HepG2 (cell line): ENCODE data around the gene OSBPL8. TPM values are rescaled to one million over a fixed set of nuclear protein-coding genes. Genes with fewer than 3 reads are reported as not detected.

Experiments
- MAFF ChIP-seq: IDR thresholded peaks from 2 replicates; pipeline ENCODE4 v1.6.1; 2011; ENCODE audit warnings: low read depth, low read length, improper control_type of control experiment
- NR1H2 ChIP-seq: sonication (generic); formaldehyde crosslinking; IDR thresholded peaks from 2 replicates; pipeline ENCODE4 v1.8.1; 2022; ENCODE audit warnings: low read depth, missing genetic modification reagents, borderline replicate concordance
- ZNF775 ChIP-seq: sonication (generic); formaldehyde crosslinking; IDR thresholded peaks from 2 replicates; pipeline ENCODE4 v1.4.0; 2020; ENCODE audit warnings: missing genetic modification reagents, mild to moderate bottlenecking, moderate library complexity, borderline replicate concordance
- polyA plus RNA-seq, 8 experiments: library from polyadenylated mRNA; depleted of rRNA in 3 of 8; stranded (reverse) in 7 of 8; unstranded in 1 of 8; fragments of >200 nt; fragmentation: Illumina TruSeq in 4 of 8; extraction: Trizol in 4 of 8; gene quantifications; 2 replicates each; pipeline versions ENCODE4 v1.2.1 to v1.2.3, GENCODE V29; 2011 to 2016; ENCODE audit warnings: low read depth in 4 of 8, missing spikeins in 1 of 8, mixed read lengths in 1 of 8; ENCODE audit not compliant: insufficient read depth in 1 of 8
- total RNA-seq, 5 experiments: library from RNA; depleted of rRNA; stranded (reverse); fragments of >200 nt; fragmentation: Illumina TruSeq; extraction: Trizol; gene quantifications; 2 replicates each; pipeline ENCODE4 v1.2.3, GENCODE V29; 2016; ENCODE audit warnings: low read depth in 1 of 5
- TF ChIP-seq, protein P1 (sequence below): sonication (generic); formaldehyde crosslinking; IDR thresholded peaks from 2 replicates; pipeline ENCODE4 v1.5.0; 2020; ENCODE audit warnings: mild to moderate bottlenecking, missing genetic modification reagents, borderline replicate concordance
- TF ChIP-seq, protein P2 (sequence below): sonication (generic); formaldehyde crosslinking; IDR thresholded peaks from 2 replicates; pipeline ENCODE4 v1.4.0; 2020; ENCODE audit warnings: mild to moderate bottlenecking, missing genetic modification reagents
- TF ChIP-seq, protein P3 (sequence below): sonication (generic); formaldehyde crosslinking; IDR thresholded peaks from 2 replicates; pipeline ENCODE4 v1.4.0; 2020; ENCODE audit warnings: missing genetic modification reagents
- TF ChIP-seq, protein P4 (sequence below): sonication (generic); formaldehyde crosslinking; IDR thresholded peaks from 2 replicates; pipeline ENCODE4 v1.4.0; 2020; ENCODE audit warnings: low read depth, missing genetic modification reagents
- TF ChIP-seq, protein P5 (sequence below): sonication (generic); formaldehyde crosslinking; conservative IDR thresholded peaks from 2 replicates; pipeline ENCODE4 v1.8.0; 2022; ENCODE audit warnings: low read depth, missing genetic modification reagents

OSBPL8 gene
- total and polyA plus RNA-seq, 2 of the 13 experiments (the other 11 are each of a cell fraction or from before 2014, with no cell fraction given) = 11.0 to 33.9 TPM

DNA sequence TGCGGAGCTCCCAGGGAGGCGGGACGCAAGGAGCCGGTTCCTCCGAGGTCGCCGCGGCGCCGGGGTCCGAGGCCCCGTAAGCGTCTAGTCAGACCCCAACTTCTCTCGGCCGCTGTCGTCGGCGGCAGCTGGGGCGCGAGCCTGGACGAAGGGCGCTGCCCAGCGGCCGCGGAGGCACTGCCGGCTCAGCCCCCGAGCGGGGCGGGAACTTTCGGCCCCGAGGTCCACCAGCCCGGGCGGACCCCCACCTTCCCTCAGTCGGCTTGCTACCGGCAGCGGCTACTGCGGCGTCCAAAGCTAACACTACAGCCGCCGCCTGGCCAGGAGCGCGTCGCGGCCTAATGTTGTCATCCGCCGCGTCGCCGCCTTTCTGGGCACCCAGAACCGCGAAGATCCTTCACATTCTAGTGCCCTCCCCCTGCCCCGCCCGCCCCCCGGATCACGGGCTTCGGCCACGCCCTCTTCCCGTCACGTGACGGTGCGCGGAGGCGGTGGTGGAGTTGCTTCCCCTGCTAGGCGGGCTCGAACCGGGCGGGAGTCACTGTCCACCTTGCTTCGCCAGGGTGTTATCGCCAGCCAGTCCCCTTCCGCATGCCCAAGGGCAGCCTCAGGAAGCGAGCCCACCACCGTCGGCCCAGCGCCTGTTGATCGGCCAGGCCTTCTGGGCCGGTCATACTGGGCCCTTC is at the start of gene OSBPL8 (continued):
- TF ChIP-seq, protein P1, sequence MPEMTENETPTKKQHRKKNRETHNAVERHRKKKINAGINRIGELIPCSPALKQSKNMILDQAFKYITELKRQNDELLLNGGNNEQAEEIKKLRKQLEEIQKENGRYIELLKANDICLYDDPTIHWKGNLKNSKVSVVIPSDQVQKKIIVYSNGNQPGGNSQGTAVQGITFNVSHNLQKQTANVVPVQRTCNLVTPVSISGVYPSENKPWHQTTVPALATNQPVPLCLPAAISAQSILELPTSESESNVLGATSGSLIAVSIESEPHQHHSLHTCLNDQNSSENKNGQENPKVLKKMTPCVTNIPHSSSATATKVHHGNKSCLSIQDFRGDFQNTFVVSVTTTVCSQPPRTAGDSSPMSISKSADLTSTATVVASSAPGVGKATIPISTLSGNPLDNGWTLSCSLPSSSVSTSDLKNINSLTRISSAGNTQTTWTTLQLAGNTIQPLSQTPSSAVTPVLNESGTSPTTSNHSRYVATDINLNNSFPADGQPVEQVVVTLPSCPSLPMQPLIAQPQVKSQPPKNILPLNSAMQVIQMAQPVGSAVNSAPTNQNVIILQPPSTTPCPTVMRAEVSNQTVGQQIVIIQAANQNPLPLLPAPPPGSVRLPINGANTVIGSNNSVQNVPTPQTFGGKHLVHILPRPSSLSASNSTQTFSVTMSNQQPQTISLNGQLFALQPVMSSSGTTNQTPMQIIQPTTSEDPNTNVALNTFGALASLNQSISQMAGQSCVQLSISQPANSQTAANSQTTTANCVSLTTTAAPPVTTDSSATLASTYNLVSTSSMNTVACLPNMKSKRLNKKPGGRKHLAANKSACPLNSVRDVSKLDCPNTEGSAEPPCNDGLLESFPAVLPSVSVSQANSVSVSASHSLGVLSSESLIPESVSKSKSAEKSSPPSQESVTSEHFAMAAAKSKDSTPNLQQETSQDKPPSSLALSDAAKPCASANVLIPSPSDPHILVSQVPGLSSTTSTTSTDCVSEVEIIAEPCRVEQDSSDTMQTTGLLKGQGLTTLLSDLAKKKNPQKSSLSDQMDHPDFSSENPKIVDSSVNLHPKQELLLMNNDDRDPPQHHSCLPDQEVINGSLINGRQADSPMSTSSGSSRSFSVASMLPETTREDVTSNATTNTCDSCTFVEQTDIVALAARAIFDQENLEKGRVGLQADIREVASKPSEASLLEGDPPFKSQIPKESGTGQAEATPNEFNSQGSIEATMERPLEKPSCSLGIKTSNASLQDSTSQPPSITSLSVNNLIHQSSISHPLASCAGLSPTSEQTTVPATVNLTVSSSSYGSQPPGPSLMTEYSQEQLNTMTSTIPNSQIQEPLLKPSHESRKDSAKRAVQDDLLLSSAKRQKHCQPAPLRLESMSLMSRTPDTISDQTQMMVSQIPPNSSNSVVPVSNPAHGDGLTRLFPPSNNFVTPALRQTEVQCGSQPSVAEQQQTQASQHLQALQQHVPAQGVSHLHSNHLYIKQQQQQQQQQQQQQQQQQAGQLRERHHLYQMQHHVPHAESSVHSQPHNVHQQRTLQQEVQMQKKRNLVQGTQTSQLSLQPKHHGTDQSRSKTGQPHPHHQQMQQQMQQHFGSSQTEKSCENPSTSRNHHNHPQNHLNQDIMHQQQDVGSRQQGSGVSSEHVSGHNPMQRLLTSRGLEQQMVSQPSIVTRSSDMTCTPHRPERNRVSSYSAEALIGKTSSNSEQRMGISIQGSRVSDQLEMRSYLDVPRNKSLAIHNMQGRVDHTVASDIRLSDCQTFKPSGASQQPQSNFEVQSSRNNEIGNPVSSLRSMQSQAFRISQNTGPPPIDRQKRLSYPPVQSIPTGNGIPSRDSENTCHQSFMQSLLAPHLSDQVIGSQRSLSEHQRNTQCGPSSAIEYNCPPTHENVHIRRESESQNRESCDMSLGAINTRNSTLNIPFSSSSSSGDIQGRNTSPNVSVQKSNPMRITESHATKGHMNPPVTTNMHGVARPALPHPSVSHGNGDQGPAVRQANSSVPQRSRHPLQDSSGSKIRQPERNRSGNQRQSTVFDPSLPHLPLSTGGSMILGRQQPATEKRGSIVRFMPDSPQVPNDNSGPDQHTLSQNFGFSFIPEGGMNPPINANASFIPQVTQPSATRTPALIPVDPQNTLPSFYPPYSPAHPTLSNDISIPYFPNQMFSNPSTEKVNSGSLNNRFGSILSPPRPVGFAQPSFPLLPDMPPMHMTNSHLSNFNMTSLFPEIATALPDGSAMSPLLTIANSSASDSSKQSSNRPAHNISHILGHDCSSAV (CRISPR knock-in tag) = no peak
- TF ChIP-seq, protein P2, sequence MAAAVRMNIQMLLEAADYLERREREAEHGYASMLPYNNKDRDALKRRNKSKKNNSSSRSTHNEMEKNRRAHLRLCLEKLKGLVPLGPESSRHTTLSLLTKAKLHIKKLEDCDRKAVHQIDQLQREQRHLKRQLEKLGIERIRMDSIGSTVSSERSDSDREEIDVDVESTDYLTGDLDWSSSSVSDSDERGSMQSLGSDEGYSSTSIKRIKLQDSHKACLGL = peak; percentile 82
- TF ChIP-seq, protein P3, sequence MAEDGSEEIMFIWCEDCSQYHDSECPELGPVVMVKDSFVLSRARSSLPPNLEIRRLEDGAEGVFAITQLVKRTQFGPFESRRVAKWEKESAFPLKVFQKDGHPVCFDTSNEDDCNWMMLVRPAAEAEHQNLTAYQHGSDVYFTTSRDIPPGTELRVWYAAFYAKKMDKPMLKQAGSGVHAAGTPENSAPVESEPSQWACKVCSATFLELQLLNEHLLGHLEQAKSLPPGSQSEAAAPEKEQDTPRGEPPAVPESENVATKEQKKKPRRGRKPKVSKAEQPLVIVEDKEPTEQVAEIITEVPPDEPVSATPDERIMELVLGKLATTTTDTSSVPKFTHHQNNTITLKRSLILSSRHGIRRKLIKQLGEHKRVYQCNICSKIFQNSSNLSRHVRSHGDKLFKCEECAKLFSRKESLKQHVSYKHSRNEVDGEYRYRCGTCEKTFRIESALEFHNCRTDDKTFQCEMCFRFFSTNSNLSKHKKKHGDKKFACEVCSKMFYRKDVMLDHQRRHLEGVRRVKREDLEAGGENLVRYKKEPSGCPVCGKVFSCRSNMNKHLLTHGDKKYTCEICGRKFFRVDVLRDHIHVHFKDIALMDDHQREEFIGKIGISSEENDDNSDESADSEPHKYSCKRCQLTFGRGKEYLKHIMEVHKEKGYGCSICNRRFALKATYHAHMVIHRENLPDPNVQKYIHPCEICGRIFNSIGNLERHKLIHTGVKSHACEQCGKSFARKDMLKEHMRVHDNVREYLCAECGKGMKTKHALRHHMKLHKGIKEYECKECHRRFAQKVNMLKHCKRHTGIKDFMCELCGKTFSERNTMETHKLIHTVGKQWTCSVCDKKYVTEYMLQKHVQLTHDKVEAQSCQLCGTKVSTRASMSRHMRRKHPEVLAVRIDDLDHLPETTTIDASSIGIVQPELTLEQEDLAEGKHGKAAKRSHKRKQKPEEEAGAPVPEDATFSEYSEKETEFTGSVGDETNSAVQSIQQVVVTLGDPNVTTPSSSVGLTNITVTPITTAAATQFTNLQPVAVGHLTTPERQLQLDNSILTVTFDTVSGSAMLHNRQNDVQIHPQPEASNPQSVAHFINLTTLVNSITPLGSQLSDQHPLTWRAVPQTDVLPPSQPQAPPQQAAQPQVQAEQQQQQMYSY (CRISPR knock-in tag) = 0 out of 2 replicates have a peak, but pooled peaks have one; percentile 25
- TF ChIP-seq, protein P4, sequence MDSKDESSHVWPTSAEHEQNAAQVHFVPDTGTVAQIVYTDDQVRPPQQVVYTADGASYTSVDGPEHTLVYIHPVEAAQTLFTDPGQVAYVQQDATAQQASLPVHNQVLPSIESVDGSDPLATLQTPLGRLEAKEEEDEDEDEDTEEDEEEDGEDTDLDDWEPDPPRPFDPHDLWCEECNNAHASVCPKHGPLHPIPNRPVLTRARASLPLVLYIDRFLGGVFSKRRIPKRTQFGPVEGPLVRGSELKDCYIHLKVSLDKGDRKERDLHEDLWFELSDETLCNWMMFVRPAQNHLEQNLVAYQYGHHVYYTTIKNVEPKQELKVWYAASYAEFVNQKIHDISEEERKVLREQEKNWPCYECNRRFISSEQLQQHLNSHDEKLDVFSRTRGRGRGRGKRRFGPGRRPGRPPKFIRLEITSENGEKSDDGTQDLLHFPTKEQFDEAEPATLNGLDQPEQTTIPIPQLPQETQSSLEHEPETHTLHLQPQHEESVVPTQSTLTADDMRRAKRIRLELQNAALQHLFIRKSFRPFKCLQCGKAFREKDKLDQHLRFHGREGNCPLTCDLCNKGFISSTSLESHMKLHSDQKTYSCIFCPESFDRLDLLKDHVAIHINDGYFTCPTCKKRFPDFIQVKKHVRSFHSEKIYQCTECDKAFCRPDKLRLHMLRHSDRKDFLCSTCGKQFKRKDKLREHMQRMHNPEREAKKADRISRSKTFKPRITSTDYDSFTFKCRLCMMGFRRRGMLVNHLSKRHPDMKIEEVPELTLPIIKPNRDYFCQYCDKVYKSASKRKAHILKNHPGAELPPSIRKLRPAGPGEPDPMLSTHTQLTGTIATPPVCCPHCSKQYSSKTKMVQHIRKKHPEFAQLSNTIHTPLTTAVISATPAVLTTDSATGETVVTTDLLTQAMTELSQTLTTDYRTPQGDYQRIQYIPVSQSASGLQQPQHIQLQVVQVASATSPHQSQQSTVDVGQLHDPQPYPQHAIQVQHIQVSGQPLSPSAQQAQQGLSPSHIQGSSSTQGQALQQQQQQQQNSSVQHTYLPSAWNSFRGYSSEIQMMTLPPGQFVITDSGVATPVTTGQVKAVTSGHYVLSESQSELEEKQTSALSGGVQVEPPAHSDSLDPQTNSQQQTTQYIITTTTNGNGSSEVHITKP (CRISPR knock-in tag) = no peak; the same call in none of the 2 replicates
- TF ChIP-seq NR1H2 (CRISPR knock-in tag) = no peak
- TF ChIP-seq MAFF = no peak
- TF ChIP-seq, protein P5, sequence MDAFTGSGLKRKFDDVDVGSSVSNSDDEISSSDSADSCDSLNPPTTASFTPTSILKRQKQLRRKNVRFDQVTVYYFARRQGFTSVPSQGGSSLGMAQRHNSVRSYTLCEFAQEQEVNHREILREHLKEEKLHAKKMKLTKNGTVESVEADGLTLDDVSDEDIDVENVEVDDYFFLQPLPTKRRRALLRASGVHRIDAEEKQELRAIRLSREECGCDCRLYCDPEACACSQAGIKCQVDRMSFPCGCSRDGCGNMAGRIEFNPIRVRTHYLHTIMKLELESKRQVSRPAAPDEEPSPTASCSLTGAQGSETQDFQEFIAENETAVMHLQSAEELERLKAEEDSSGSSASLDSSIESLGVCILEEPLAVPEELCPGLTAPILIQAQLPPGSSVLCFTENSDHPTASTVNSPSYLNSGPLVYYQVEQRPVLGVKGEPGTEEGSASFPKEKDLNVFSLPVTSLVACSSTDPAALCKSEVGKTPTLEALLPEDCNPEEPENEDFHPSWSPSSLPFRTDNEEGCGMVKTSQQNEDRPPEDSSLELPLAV (CRISPR knock-in tag) = no peak
- TF ChIP-seq ZNF775 = no peak; the same call in 1 of the 2 replicates
